NCI-H1417 (cell line): ENCODE results near the gene LMAN1.
A peak's percentile ranks its signal among the peaks of the same experiment; 100 is the strongest.

Experiments
- DNase-seq, 3 experiments: peaks; one replicate each; lab custom pipeline; 2025; lab: John Stamatoyannopoulos, UW

The LMAN1 gene

DNA sequence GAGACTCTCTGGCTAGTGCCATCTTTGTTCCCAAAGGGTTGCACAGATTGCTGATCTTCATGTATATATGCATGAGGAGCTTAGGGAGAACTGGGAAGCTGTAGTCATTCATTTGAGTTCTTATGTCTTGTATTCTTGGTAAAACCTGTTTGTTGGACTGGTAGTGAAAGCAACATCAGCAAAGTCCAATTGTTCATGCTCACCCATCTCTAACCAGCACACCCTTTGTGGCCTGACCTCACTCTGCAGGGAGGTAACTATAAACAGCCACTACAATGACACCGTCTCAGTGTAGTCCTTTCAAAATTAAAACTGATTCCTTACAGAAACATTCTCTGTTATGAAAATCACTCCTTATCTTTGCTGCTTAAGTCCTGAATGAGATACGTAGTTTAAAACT lies 13.9 kb upstream of the LMAN1 start:
- no peak for DNase-seq

DNA sequence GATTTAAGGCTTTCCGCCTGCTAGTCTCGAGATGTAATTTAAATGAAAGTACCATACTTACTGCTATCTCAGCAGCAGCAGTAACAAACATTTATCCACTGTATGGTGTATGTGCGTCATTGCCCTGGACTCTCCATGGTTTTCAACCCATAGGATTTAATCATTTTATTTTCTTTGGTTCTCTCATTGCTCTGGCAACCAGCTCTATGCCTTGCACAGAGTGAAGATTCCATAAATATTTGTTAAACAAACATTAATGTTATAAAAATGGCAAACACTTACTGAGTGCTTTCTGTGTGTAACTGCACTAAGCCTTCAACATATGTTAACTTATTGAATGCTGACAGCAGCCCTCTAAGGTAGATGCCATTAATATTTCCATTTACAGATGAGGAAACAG lies 1.3 kb upstream of the LMAN1 start:
- no peak for DNase-seq

DNA sequence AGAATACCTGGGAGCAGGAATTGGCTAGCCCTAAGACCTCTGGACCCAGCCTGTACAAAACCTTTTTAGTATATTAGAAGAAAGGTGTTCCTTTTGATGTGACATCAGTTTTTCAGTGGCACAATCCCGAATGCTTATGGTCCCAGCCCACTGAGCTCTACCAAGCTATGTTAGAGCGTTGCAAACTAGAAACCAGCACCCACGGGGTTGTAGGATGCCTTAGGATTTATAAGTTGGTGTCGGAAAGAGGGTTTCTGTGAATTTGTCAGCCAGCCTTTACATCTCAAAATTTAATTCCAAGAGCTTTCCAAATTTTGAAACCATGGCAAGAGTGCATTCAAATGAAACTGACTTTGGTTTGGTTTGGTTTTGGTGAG lies 499 bp upstream of the LMAN1 start:
- no peak for DNase-seq

DNA sequence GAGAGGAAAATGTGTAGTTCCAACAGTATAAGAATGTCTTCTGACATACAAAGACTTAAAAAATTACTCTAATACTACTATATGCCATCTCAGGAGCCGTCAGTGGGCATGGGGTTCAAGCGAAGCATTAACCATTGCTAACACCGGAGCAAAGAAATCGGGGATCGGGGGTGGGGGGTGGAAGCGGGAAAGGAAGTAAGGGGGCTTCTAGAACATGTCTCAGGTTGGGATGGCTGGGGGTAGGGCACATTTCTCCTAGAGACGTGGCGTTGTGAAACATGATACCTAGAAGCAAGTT lies 702 bp downstream of the LMAN1 start:
- no peak for DNase-seq

DNA sequence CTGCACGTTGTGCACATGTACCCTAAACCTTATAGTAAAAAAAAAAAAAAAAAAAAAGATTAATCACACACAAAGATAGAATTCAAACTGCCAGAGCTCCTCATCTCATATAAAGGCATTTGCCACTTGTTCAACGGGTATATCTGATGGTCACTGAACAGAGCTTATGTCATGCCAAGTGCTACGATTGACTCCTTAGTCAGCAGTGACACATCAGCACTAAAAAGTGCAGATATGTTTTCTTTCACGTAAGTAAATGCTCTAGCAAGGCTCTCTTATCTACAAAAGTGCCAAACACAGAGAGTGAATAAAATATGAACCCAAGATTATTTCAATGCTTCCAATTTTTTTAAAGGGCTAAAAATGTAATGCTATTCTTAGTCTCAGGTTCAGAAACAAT lies 1.1 kb downstream of the LMAN1 start:
- DNase-seq: peak in 1 of 3 experiments; percentile 64

DNA sequence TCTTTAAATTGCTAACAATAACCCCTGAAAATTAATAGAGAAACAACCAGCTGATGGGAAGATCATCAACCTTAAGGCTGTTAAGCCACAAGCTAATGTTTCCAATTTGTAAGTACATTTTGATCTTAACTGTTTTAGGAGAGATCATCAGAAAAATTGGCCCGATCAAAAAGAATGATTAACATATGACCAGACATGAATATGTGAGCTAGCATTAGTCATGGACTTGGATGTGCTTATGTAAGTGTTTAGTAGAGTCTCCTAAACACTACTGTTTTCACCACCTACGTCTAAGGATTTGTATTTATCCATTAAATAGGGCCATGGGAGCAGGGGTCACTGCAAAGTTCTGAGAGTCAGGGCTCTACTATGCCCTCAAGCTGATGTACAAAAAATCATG lies 4.3 kb downstream of the LMAN1 start:
- DNase-seq: no peak

DNA sequence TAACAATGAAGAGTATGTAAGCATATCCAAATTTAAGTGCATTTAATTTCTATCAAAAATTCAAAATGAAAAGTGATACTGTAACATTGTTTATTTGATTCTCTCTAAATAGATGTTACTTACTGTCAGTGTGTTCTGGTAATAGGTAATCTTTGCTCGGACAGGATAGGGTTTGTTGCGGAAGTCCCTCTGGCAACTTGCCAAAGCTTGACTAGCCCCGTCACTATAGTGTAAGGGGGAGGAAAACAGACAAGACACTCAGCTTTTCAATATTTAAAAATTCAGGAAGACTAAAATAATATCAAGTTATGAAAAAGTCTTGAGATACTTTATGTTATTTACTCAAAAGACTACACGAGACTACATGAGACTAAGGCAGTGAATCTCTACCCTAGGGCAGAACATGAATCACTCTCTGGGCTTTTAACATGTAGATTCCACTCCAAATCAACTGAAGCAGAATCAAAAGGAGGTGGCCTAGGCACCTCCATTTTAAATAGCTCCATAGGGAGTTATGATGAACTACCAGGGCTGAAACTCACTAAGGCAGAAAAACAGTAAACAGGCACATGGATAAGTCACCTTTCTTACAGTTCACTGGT lies 5.9 kb downstream of the LMAN1 start:
- peak in 1 of 3 experiments; percentile 42 for DNase-seq

DNA sequence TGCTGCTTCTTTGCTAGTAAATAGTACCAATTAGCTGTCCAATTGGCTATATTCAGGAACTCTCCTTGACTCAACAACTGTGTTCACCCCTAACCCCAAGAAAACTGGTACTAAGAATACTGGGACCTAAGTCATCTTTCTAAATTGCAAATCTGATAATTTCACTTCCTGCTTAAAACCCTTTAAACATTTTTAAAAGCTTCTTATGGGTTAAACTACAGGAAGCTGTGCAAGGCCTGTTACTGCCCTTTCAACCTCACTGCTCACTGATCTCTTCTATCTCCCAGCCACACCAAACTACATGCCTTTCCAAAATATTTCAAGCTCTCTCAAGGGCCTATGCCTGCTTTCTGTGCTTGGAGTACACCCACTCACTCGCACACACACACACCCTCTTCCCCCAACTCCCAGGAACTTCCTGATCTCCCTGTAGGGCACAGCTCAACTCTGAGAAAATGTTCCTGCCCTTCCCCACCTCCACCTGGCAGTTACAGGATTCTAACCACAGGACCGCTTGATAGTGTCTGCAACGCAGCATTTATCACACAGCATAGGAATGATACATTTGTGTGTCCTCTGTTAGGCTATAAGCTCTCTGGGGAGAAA lies 6.7 kb downstream of the LMAN1 start:
- DNase-seq: no peak

DNA sequence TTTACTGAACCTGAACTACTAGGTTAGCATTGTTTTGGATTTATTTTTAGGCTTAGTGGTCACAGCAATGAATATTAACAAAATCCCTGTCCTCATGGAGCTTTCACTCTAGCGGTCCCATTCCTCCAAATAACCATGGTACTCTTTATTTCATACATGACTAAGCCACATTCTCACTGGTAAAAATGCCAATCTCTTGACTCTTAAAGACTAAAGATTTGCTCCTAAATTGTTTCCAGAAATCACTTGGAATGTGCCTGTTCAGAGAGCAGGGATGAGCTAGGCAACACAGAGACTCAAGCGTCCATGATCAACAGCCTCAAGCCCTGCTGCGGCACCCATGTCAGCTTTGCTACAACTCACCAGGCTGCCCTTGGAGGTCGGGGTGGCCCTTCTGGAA lies 13.5 kb downstream of the LMAN1 start:
- no peak for DNase-seq

DNA sequence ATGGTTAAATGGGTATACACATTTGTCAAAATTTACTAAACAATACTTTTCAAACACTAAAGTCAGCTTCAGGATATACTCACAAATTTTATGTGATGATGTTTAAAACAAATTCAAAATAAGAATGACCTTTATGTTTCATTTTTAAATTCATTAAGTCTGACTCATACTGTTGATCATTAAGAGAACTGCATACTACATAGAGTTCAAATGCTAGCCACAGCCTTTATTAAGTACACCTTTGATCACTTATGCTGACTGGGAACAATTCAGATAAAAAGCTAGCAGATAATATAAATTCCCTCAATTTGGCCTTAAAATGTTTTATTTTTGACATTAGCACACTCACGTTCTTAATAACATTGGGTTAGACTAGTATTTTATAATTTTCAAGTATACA lies 14.1 kb downstream of the LMAN1 start:
- no peak for DNase-seq

DNA sequence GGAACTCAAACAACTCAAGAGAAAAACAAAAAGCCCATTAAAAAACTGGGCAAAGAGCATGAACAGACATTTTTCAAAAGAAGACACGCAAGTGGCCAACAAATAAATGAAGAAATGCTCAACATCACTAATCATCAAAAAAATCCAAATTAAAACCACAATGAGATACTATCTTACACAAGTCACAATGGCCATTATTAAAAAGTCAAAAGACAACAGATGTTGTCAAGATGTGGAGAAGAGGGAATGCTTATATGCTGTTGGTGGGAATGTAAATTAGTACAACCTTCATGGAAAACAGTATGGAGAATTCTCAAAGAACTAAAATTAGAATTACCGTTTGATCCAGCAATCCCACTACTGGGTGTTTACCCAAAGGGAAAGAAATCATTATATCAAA lies 15.1 kb downstream of the LMAN1 start:
- DNase-seq: no peak

DNA sequence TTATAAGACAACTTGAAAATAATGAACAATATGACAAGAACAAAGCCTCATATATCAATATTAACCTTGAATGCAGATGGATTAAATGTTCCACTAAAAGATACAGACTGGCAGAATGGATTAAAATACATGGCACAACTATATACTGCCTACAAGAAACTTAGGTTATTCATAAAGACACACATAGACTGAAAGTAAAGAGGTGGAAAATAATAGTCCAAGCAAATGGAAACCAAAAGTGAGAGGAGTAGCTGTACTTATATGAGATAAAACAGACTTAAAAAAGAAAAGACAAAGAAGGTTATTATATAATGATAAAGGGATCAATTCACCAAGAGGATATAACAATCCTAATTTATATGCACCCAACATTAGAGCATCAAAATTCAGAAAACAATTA lies 18.2 kb downstream of the LMAN1 start:
- DNase-seq: no peak

DNA sequence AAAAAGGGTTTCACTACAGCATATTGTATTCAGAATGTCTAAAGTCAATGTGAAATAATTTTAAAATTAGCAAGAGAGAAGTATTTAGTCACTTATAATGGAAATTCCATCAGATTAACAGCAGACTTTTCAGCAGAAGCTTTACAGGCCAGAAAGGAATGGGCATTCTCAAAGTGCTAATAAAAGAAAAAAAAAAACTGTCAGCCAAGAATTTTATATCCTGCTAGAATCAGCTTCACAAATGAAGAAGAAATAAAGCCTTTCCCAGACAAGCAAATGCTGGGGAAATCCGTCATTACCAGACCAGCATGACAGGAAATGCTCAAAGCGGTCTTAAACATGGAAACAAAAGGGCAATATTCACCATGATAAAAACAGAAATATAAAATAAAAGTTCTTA lies 18.8 kb downstream of the LMAN1 start:
- no peak for DNase-seq

DNA sequence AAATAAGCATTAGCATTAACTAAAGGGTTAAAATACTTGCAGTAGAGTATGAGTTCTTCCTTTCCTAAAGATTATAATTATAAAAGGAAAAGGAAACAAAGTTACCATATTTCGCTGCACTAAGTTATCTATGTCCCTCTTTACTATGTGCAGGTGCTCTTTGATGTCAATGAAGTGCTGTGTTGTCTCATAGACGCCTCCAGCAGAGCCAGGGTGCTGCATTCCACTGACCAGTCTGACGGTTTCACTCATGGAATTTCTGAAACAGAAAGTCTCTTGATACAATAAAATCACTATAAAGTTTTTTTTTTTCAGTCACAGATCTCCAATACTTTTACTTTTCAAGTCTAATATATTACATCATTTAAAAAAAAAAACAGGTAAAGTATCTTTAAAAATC lies 26.1 kb downstream of the LMAN1 start:
- no peak for DNase-seq

DNA sequence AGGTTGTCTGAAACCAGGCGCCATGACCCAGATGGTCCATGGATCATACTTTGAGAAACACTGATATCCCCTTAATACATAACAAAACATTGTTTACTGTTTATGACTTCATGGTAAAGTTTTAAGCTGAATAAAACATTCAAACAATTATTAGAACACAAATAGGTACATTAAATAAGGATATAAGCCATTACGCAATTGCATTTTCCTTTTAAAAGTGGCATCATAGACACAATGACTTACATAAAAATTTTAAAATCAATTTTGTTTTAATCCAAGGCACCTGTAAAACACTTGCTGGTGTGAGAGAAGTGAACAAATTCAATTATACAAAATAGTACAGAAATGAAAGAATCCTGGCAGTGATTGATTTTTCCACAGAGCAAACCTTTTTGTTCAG lies 30.4 kb downstream of the LMAN1 start:
- no peak for DNase-seq

DNA sequence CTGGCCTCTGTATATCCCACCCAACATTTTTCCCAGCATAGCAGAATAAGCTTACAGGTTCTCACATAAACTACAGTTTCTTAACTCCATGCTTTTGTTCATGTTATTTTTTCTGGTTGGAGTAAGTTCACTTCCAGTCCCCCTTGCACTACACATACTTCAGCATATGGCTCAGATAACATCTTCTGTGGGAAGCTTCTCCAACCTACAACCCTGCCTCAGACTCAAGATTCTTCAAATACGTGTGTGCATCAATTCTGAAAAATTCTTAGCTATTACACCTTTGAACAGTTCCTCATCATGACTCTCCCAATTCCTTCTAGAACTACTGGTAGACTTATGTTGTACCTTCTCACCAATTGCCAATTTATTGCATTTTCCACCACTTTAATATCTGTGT lies 33.1 kb downstream of the LMAN1 start:
- DNase-seq: no peak

DNA sequence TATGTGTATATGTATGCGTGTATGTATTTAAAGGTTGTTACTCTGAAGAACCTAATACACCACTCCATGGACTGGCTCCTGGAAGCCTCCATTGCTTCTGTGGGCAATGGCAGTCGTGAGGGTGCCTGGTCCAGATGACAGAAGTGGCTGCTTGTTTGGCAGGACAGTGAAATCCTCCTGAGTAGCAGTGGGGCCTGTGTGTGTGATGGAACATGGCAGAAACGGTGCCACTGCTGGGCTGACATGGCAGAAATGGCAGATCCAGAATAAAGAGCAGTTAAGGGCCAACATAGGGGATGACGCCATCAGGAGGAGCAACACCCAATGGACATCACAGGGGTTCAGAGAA lies 34.5 kb downstream of the LMAN1 start:
- DNase-seq: no peak

DNA sequence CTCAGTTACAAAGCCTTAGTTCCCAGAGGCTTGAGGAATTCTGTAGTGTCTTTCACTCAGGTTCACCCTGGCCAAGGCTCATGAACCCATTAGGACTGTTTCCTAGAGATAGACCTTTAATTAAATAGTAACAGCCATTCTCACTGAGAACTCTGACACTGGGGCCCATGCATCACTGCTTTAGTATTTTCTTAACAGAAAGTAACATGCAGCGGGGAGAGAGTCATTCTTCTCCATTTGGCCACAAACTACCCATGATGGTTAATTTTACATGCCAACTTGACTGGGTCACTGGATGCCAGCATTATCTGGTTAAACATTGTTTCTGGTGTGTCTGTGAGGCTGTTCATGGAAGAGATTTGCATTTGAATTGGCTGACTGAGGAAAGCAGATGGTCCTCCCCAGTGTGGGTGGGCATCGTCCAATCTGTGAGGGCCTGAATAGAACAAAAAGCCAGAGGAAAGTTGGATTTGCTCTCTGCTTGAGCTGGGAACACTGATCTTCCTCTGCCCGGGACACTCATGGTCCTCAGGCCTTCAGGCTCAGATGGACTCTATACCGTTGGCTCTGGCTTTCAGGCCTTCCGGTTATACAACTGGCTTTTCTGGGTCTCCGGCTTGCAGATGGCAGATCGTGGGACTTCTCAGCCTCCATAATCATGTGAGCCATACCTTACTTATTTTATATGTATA lies 35.0 kb downstream of the LMAN1 start:
- no peak for DNase-seq

DNA sequence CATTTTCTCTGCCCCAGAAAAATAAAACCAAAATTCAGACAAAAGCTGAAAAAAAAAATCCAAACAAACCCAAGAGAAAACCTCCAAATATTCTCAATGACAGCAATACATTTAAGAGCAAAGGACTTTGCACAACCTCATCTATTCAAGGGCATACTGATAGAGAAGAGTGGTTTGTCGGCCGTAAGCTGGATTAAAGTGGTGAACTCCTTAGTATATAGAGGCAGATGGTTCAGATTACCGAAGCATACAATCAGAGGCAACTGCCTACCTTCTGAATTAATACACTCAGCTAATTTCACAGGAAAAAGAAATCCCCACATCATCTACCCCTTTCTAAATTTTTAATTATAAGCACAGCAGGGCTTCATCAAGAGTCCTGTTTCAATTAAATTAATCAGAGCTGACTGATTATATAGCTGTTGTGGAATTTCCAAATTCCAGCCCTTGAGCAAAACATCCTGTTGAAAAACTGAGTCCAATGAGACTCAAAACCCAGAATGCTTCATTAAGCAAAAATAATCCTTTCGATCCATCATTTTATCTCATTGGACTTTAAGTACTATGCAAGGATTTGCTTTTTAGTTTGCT lies 40.5 kb downstream of the LMAN1 start, which contains the start of gene CPLX4:
CPLX4 (minus strand) TSS at position 190 of the 591 bp plus-strand sequence; CDS start at position 3, 187 bp downstream.
- no peak for DNase-seq

DNA sequence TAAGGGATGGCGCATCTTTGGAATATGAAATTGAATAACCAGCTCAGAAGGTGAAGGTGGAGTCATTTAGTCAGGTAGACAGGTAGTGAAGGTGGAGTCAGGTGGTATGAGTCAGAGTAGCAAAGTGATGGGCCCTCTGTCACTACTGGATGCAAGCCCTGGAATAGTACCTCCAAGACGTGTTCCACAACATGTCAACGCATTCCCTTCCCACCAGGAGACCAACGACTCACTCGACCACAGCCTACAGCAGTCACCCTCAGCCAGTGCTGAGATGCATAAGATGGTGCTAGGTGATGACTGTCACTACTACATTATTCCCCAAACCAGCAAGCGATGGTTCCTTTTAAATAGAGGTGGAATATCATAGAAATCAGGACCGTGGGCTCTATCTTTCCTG lies 47.4 kb downstream of the LMAN1 start:
- DNase-seq: no peak

DNA sequence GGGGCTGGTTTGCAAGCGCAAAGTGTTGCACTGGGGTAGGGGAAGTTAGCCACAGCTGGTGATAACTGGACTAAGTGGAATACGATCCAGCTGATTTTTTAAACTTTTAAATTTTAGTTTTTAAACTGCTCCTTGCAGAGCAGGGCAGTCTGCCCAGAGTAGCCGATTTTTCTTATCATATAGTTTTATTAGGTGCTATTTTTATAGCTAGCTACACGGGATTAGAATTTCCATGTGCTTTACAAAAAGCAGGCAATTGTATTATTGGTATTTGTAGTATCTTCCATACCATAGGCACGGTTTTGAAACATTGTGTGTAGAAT lies 50.2 kb downstream of the LMAN1 start:
- no peak for DNase-seq

DNA sequence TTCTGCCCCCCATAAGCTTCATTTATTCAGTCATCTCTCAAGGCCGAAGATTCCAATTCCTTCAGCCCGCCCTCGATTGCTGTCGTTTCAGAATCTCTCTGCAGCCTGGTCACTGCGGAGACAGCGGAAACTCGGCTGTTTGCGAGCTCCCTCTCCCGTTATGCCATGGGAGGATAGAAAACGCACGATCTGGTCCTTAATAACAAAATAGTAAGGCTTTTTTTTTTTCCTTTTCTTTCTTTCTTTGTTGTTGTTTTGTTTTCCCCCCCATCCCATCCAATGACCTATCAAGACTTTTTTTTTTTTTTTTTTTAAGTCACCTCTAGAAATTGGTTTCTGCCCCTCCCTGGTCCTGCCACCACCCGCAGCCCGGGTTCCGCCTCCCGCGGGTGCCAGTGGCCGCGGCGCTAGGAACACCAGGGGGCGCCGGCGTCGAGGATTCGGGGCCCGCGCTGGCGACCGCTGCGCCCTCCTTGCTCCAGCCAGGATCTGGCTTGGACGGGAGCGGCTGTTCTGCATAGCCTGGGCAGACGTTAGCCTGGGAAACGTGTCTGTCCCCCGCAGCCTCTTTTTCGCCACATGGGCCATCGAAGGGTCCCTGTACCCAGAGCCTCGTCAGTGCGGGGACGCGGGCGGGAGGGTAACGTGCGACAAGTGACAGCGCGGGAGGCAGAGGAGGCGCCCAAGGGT lies 50.7 kb downstream of the LMAN1 start:
- peak; percentile 78 to 96 (median 93) for DNase-seq

DNA sequence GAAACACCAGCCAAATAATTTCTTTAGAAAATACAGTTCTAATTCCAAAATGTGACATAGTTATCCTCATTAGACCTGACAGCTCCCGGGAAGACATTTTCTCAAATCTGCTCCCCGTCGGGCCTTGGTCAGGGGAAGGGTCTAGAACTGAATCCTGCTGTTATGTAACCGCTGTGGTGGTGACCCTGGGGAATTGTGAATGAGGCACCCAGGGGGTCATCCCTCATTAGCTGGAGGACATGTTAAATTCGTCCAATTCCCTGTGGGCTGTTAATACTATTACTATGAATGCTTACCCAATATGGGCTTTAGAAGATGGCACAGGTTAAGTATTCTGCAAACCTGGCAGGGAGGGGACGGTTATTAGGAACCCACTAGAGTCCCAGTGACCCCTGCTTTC lies 52.4 kb downstream of the LMAN1 start:
- DNase-seq: no peak
